BLaER1 (cell line): ENCODE measurements around the gene RIPOR2.

Source experiments
- H3K27ac ChIP-seq: shearing (Covaris generic); formaldehyde crosslinking; 2 replicates; pipeline ENCODE4 v1.8.1; 2022
- H3K27me3 ChIP-seq: shearing (Covaris generic); formaldehyde crosslinking; 2 replicates; pipeline ENCODE4 v1.8.1; 2022
- H3K36me3 ChIP-seq: shearing (Covaris generic); formaldehyde crosslinking; 2 replicates; pipeline ENCODE4 v1.8.1; 2022
- H3K4me1 ChIP-seq: shearing (Covaris generic); formaldehyde crosslinking; 2 replicates; pipeline ENCODE4 v1.8.1; 2022
- H3K4me2 ChIP-seq: shearing (Covaris generic); formaldehyde crosslinking; 2 replicates; pipeline ENCODE4 v1.8.1; 2022
- H3K4me3 ChIP-seq: shearing (Covaris generic); formaldehyde crosslinking; 2 replicates; pipeline ENCODE4 v1.8.1; 2022
- H3K9ac ChIP-seq: shearing (Covaris generic); formaldehyde crosslinking; 2 replicates; pipeline ENCODE4 v1.8.1; 2022
- H3K9me3 ChIP-seq: shearing (Covaris generic); formaldehyde crosslinking; 2 replicates; pipeline ENCODE4 v1.8.1; 2022
- H4K20me1 ChIP-seq: shearing (Covaris generic); formaldehyde crosslinking; 2 replicates; pipeline ENCODE4 v1.8.1; 2022
- Cebpa-rat ChIP-seq: shearing (Covaris generic); IDR thresholded peaks from 2 replicates; pipeline ENCODE4 v1.8.1; 2022

The RIPOR2 gene

DNA sequence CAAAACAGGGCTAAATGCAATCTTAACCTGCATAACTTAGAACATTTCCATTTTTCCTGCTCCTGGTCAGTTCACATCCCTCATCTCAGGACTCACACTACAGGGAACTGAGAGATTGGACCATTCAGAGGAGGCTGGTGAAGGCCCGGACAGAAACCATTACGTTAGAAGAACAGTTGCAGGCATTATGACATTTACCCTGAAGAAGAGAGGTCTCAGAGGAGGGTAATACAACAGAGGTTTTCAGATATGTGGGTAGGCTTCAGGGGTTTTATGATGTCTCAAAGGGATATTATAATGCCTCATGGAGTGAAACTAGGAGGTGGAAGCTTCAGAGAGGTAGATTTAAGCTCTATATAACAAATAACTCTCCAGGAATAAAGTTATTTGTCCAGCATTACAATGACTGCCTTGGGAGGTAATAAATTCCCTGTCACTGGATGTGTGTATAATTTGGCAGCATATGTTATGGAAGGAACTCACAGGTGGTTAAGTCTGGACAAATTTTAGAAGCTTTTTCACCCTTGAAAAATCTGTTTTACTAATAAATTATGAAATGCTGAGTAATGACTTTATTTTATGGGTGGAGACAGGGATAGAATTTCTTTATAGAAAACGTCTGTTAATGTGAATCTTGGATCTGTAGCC is 36.7 kb upstream of the RIPOR2 start:
- H3K27me3 ChIP-seq: no peaks in the 10 kb centered on the region
- no peaks in the 10 kb centered on the region for H4K20me1 ChIP-seq
- H3K4me2 ChIP-seq: no peak overlapping the region

DNA sequence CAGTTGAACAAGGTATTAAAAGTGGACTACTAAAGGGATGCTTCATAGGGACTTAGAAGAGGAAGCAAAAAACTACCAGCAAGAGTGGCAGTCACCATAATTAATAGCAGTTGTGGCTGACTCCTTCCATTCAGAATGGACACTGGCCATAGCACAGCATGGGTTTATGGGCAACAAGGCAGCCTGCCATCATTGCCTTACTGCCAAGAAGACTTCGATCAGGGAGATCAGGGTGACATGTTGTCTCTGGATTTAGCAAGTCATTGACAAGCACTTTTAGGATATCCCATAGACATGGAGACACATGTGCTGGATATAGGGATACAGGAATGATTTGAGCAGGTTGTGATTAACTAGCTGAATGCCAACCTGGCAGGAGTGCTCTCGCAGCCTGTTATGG is 35.3 kb upstream of the RIPOR2 start:
- H3K9me3 ChIP-seq: no peaks in the 10 kb centered on the region

More for the DNA sequence above, 36.7 kb upstream of the RIPOR2 start:
- H3K36me3 ChIP-seq: no peaks in the 10 kb centered on the region
- TF ChIP-seq Cebpa-rat: no peak
- H3K27ac ChIP-seq: no peak overlapping the region
- H3K9me3 ChIP-seq: no peaks in the 10 kb centered on the region
- no peak overlapping the region for H3K9ac ChIP-seq
- no peak overlapping the region for H3K4me3 ChIP-seq
- peaks cover 6% of the 10 kb centered on the region; the same call in 1 of the 2 replicates for H3K4me1 ChIP-seq

DNA sequence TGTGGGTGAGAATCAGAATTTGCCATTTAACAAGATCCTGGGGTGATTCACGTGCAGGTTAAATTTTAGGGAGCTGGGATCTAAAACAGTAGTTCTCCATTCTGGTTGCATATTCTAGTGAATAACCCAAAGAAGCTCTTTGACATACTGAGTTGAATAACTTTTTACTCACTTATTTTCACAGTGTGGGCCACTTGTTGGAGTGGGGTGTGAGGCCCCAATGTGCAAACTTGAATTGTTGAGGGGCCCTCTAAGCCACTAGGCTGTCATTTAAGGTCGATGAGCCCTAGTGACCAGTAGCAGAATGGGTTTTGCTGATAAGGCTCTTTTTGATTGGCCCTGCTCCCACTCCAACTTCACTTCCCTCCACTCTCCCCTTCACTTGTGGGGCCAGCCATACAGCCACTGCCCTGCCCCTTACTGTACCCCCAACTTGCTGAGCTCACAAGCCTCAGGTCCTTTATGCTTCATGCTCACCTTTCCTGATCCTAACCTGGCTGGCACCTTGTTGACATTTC is 33.6 kb upstream of the RIPOR2 start:
- Histone ChIP-seq H4K20me1 (no peaks in the 10 kb centered on the region), H3K27ac (no peak overlapping the region), H3K9ac (no peak overlapping the region), H3K4me2 (no peak overlapping the region), H3K27me3 (no peaks in the 10 kb centered on the region), H3K36me3 (no peaks in the 10 kb centered on the region), H3K9me3 (no peaks in the 10 kb centered on the region), H3K4me3 (no peak overlapping the region), H3K4me1 (peaks cover 2% of the 10 kb centered on the region; the same call in 1 of the 2 replicates)
- TF ChIP-seq Cebpa-rat: no peak

More for the DNA sequence above, 35.3 kb upstream of the RIPOR2 start:
- Histone ChIP-seq H3K9ac (no peak overlapping the region), H3K27ac (no peak overlapping the region), H3K4me2 (peak overlapping the region; percentile 15; the same call in 1 of the 2 replicates), H3K4me3 (no peak overlapping the region), H3K27me3 (no peaks in the 10 kb centered on the region), H3K4me1 (peaks cover 6% of the 10 kb centered on the region; the same call in 1 of the 2 replicates), H4K20me1 (no peaks in the 10 kb centered on the region), H3K36me3 (no peaks in the 10 kb centered on the region)
- no peak for TF ChIP-seq Cebpa-rat

DNA sequence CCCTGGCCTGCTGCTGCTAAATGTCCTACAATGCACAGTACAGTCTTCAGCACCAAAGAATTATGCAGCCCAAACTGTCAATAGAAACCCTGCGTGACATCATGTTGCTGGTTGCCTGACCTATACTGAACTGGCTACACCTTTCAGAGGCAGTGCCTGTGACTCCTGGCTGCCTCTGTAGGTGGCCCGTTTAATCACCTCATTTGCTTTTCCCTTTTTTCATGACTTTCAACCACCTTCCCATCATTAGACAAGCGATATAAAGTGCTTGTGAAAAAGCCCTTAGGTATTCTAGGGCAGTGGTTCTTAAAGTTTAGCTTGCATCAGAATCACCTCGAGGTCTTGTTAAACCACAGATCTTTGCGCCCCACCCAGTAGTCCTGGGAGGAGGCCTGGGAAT is 33.0 kb upstream of the RIPOR2 start:
- H3K9me3 ChIP-seq: no peaks in the 10 kb centered on the region
- H3K27me3 ChIP-seq: no peaks in the 10 kb centered on the region
- no peak overlapping the region for H3K4me2 ChIP-seq
- H3K4me3 ChIP-seq: no peak overlapping the region
- TF ChIP-seq Cebpa-rat: no peak
- no peak overlapping the region for H3K9ac ChIP-seq
- no peak overlapping the region for H3K27ac ChIP-seq
- H3K4me1 ChIP-seq: no peaks in the 10 kb centered on the region
- H4K20me1 ChIP-seq: no peaks in the 10 kb centered on the region
- H3K36me3 ChIP-seq: no peaks in the 10 kb centered on the region

DNA sequence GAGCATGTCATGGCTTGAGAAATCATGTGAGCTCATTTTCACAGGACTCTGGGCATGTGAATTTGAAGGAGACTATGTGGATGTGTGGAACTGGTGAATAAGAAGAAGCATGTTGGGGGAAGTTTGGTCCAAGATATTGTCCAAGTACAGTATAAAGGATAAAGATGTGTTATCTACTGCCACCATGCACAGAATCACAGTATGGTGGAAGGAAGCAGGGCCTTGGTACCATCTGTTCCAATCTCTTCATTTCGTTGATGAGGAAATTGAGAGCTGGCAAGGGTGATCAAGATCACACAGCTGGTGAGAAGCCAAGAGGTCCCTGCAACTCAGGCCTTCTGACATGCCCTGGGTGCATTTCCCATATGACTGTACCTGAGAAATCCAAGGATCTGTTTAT is 31.5 kb upstream of the RIPOR2 start:
- Histone ChIP-seq H3K9ac (no peak overlapping the region), H3K27ac (no peak overlapping the region), H3K9me3 (no peaks in the 10 kb centered on the region), H3K4me3 (no peak overlapping the region), H3K36me3 (no peaks in the 10 kb centered on the region), H3K4me1 (no peaks in the 10 kb centered on the region), H3K27me3 (no peaks in the 10 kb centered on the region), H3K4me2 (no peak overlapping the region), H4K20me1 (no peaks in the 10 kb centered on the region)
- TF ChIP-seq Cebpa-rat: no peak

DNA sequence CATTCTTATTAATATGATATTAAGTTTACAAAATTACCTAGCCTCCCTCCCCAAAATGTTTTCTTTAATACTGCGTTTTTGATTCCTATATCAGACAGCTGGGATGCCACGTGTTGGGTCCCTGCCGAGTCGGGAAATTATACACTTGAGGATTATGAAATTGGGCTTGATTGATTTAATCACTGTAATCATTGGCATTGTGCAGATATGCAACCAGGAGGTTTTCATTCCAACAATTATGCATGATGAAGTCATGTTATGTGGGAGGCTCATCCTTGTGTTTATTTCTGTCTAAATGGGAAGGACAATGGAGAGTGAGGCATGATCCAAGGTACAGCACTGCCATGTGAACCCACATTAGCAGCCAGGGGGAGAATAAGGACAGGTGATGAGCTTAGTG is 30.6 kb upstream of the RIPOR2 start:
- H4K20me1 ChIP-seq: no peaks in the 10 kb centered on the region
- no peak overlapping the region for H3K9ac ChIP-seq
- no peaks in the 10 kb centered on the region for H3K9me3 ChIP-seq
- no peak overlapping the region for H3K27ac ChIP-seq
- no peak for TF ChIP-seq Cebpa-rat
- H3K4me1 ChIP-seq: no peaks in the 10 kb centered on the region
- H3K27me3 ChIP-seq: no peaks in the 10 kb centered on the region
- H3K4me2 ChIP-seq: no peak overlapping the region
- no peaks in the 10 kb centered on the region for H3K36me3 ChIP-seq
- H3K4me3 ChIP-seq: no peak overlapping the region

DNA sequence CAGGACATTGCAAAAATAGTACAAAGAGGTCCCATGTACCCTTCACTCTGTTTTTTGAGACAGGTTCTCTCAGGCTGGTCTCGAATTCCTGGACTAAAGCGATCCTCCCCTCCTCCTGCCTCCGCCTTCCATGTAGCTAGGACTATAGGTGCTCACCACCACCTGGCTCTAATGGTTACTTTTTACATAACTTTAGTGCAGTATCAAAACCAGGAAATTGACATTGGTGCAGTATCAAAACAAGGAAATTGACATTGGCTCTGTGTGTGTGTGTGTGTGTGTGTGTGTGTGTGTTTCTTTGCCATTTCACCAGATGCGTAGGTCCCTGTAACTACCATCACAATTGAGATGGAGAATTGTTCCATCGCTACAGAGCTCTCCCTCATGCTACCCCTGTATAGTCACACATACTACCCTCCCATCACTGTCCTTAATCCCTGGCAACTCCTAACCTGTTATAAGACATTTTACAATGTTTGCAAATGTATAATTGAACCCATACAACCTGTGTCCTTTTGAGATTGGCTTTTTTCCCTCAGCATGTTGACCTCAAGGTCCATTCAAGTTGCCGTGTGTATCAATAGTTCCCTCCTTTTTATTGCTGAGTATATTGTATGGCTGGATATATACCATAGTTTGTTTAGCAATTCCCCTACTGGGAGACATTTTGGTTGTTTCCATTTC is 28.3 kb upstream of the RIPOR2 start:
- Histone ChIP-seq H3K4me3 (no peak overlapping the region), H3K9me3 (peaks cover 7% of the 10 kb centered on the region; the same call in 1 of the 2 replicates), H3K36me3 (no peaks in the 10 kb centered on the region), H3K4me2 (no peak overlapping the region), H3K27ac (no peak overlapping the region), H3K9ac (no peak overlapping the region), H3K4me1 (peaks cover 20% of the 10 kb centered on the region), H4K20me1 (no peaks in the 10 kb centered on the region), H3K27me3 (no peaks in the 10 kb centered on the region)
- TF ChIP-seq Cebpa-rat: no peak

DNA sequence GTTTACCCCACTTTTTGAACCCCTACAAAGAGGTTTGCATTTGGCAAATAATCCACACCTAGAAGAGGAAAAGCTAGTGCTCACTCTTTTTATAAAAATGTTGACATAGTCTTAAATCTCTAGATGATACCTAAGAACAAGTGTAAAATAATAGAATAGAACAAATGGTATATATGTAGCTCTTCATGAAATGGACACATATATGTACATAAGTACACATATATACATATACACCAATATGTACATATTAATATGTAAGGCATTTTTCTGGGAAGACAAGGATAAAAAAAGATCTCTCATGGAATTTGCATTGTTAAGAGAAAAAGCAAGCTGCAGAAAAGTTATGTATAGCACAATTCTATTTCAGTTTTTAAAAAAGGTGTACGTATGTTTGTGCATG is 27.6 kb upstream of the RIPOR2 start:
- peaks cover 7% of the 10 kb centered on the region; the same call in 1 of the 2 replicates for H3K9me3 ChIP-seq
- H3K4me2 ChIP-seq: no peak overlapping the region
- no peaks in the 10 kb centered on the region for H3K36me3 ChIP-seq
- no peak for TF ChIP-seq Cebpa-rat
- peaks cover 25% of the 10 kb centered on the region for H3K4me1 ChIP-seq
- H4K20me1 ChIP-seq: no peaks in the 10 kb centered on the region
- no peak overlapping the region for H3K4me3 ChIP-seq
- H3K9ac ChIP-seq: no peak overlapping the region
- no peak overlapping the region for H3K27ac ChIP-seq
- H3K27me3 ChIP-seq: no peaks in the 10 kb centered on the region

DNA sequence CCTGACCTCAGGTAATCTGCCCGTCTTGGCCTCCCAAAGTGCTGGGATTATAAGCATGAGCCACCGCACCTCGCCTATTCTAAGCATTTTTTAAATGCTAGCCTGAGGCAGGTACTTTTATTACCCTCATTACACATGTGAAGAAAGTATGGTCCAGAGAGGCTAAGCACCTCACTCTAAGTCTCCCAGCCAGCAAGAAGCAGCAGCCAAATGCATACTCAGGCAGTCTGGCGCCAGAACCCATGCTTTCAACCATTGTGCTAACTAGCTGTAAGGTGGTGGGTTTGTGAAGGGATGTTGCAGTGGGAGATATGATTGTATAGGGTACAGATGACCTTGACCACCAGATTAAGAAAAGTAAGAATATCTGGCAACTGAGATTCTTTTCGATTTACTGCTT is 26.1 kb upstream of the RIPOR2 start:
- peaks cover 25% of the 10 kb centered on the region for H3K4me1 ChIP-seq
- H4K20me1 ChIP-seq: no peaks in the 10 kb centered on the region
- H3K9ac ChIP-seq: no peak overlapping the region
- H3K27me3 ChIP-seq: no peaks in the 10 kb centered on the region
- no peak overlapping the region for H3K4me3 ChIP-seq
- no peak overlapping the region for H3K4me2 ChIP-seq
- TF ChIP-seq Cebpa-rat: no peak
- H3K9me3 ChIP-seq: peaks cover 7% of the 10 kb centered on the region; the same call in 1 of the 2 replicates
- no peak overlapping the region for H3K27ac ChIP-seq
- no peaks in the 10 kb centered on the region for H3K36me3 ChIP-seq

DNA sequence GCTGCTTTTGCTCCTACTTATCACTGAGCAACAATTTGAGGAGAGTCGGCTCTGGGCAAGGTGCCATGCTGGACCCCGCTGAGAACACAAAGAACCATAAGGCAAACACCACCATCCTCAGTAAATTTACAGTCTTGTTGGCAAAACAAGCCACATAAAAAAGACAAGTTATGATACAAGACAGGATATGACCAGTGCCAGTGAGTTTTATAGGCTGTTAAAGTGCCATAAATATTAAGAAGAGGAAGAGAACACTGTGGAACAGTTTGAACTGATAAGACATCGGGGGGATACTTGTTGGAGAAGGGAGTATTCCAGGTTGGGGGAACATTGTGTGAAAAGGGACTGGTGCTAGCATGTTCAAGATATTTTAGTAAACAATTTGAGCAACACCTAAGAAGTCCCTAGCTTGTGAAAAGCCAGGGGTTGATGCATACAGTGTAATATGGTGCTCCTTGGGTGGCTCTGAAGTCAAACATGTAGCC is 25.3 kb upstream of the RIPOR2 start:
- no peak overlapping the region for H3K4me2 ChIP-seq
- no peaks in the 10 kb centered on the region for H3K36me3 ChIP-seq
- H3K27me3 ChIP-seq: no peaks in the 10 kb centered on the region
- no peak overlapping the region for H3K27ac ChIP-seq
- H4K20me1 ChIP-seq: no peaks in the 10 kb centered on the region
- peaks cover 25% of the 10 kb centered on the region for H3K4me1 ChIP-seq
- TF ChIP-seq Cebpa-rat: no peak
- no peak overlapping the region for H3K9ac ChIP-seq
- peaks cover 7% of the 10 kb centered on the region; the same call in 1 of the 2 replicates for H3K9me3 ChIP-seq
- no peak overlapping the region for H3K4me3 ChIP-seq
